Panc1 (cell line): ENCODE measurements around the gene MGST1. TPM values are rescaled to one million over a fixed set of nuclear protein-coding genes. Genes with fewer than 3 reads are reported as not detected.

Experiments
- ATAC-seq: fragments of 200-7000 bp; cut with Tn5 transposase; 2 replicates; pipeline ENCODE4 v1.9.1; 2020; ENCODE audit warnings: mild to moderate bottlenecking, moderate library complexity
- BruUV-seq: library from RNA; stranded (reverse); fragments of 400-500 nt; replicated peaks from 2 replicates; lab custom pipeline; 2021; lab: Mats Ljungman, UMichigan
- CTCF ChIA-PET: fragments of 300-600 bp; sonication (Branson Sonifier 250); formaldehyde crosslinking; loops from one replicate; lab custom pipeline; 2022; ENCODE audit warnings: antibody characterized with exemption; lab: Charles Lee
- POLR2A ChIA-PET: fragments of 300-600 bp; sonication (Branson Sonifier 250); formaldehyde crosslinking; loops from one replicate; lab custom pipeline; 2022; ENCODE audit warnings: antibody characterized with exemption; lab: Charles Lee
- DNase-seq: peaks from one replicate; pipeline ENCODE4 v3.0.0-alpha.2; 2010; ENCODE audit warnings: low read depth, low spot score
- H3K27ac ChIP-seq: 2 replicates; pipeline ENCODE4 v1.5.1; 2011; ENCODE audit warnings: mild to moderate bottlenecking, low read length, inconsistent platforms
- H3K27me3 ChIP-seq: fragments of 200-500 bp; sonication (Bioruptor generic); 2 replicates; pipeline ENCODE4 v1.6.0; 2014; ENCODE audit warnings: low read length, inconsistent platforms; ENCODE audit not compliant: control insufficient read depth, insufficient read depth
- H3K36me3 ChIP-seq: fragments of 200-500 bp; sonication (Bioruptor generic); 2 replicates; pipeline ENCODE4 v1.5.1; 2014; ENCODE audit warnings: inconsistent platforms, mild to moderate bottlenecking, low read length, moderate library complexity; ENCODE audit not compliant: control insufficient read depth, insufficient read depth
- H3K4me1 ChIP-seq: 2 replicates; pipeline ENCODE4 v1.5.1; 2011; ENCODE audit warnings: inconsistent platforms, mild to moderate bottlenecking, low read length, moderate library complexity; ENCODE audit not compliant: control insufficient read depth, insufficient read depth
- H3K4me3 ChIP-seq, 2 experiments: 2 replicates each; pipeline ENCODE4 v1.5.1; 2011 to 2012; ENCODE audit warnings: low read depth in 2 of 2, low read length in 2 of 2, mild to moderate bottlenecking in 2 of 2, inconsistent platforms in 1 of 2, moderate library complexity in 1 of 2
- H3K9me3 ChIP-seq: fragments of 200-500 bp; sonication (Bioruptor generic); 2 replicates; pipeline ENCODE4 v1.5.1; 2014; ENCODE audit warnings: low read depth, mild to moderate bottlenecking, inconsistent platforms, low read length, moderate library complexity; ENCODE audit not compliant: control insufficient read depth, insufficient read depth
- POLR2AphosphoS5 ChIP-seq: IDR thresholded peaks from 2 replicates; pipeline ENCODE4 v1.6.1; 2012; ENCODE audit warnings: mild to moderate bottlenecking, low read depth, low read length, moderate library complexity
- SIN3A ChIP-seq: IDR thresholded peaks from 2 replicates; pipeline ENCODE4 v1.6.1; 2012; ENCODE audit warnings: low read depth, mild to moderate bottlenecking, low read length, moderate library complexity, borderline replicate concordance; ENCODE audit not compliant: insufficient read depth
- TCF7L2 ChIP-seq: IDR thresholded peaks from 2 replicates; pipeline ENCODE4 v1.6.1; 2011; ENCODE audit warnings: mild to moderate bottlenecking, low read depth, low read length, inconsistent platforms
- in situ Hi-C: cut with HindIII; loops from 2 replicates; pipeline ENCODE4 v1.10.0; 2016; ENCODE audit warnings: low sequenced_read_pairs, low pct_unique_long_range_greater_than_20kb
- intact Hi-C: fragments of 100-400 bp; cut with micrococcal nuclease; formaldehyde crosslinking; loops from one replicate; pipeline ENCODE4 v1.10.0; 2022; ENCODE audit not compliant: unreplicated experiment
- total RNA-seq: library from RNA; stranded (reverse); gene quantifications from one replicate; pipeline ENCODE4 v1.2.1, GENCODE V29; 2021; ENCODE audit not compliant: unreplicated experiment
- TF ChIP-seq, protein P1 (sequence below), 2 experiments: IDR thresholded peaks; 2 replicates each; pipeline ENCODE4 v1.6.1; 2011 to 2012; ENCODE audit warnings: low read depth in 2 of 2, control low read depth in 1 of 2, low read length in 1 of 2, mild to moderate bottlenecking in 1 of 2, moderate library complexity in 1 of 2; ENCODE audit not compliant: insufficient read depth in 1 of 2
- TF ChIP-seq, protein P2 (sequence below): fragments of 450-650 bp; IDR thresholded peaks from 2 replicates; pipeline ENCODE4 v1.5.1; 2017; ENCODE audit warnings: mild to moderate bottlenecking

The MGST1 gene
- total RNA-seq, 1 experiment from 2014 or later = 8.8 TPM

DNA sequence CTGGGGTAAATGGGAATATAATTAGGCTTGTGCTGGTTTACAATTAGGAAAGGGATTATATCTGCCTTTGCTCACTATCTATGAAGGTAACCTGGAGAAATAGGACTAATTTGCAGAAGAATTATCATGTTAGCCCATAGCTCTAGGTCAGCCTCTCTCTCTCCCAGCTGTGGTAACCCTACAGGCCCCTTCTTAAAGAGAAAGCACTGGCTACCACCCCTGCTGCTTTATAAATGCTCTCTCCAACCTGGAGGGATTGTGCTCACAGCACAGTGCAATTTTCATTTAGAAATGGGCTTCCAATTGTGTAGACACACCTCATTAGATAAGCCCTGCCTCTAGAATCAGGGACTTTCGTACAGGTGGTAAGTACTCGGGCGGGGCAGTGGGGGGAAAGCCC is 22.7 kb upstream of the MGST1 start:
- no TSS peak for BruUV-seq
- ATAC-seq (no peak), DNase-seq (no peak)
- in situ Hi-C loops = no loop called here
- Histone ChIP-seq H3K36me3 (no peaks in the 10 kb centered on the region), H3K27ac (no peak overlapping the region), H3K4me3 (no peak overlapping the region), H3K27me3 (no peaks in the 10 kb centered on the region), H3K9me3 (no peaks in the 10 kb centered on the region), H3K4me1 (no peaks in the 10 kb centered on the region)
- intact Hi-C loops = no loop called here
- TF ChIP-seq TCF7L2 (no peak), SIN3A (no peak), POLR2AphosphoS5 (no peak)
- TF ChIP-seq, protein P1, sequence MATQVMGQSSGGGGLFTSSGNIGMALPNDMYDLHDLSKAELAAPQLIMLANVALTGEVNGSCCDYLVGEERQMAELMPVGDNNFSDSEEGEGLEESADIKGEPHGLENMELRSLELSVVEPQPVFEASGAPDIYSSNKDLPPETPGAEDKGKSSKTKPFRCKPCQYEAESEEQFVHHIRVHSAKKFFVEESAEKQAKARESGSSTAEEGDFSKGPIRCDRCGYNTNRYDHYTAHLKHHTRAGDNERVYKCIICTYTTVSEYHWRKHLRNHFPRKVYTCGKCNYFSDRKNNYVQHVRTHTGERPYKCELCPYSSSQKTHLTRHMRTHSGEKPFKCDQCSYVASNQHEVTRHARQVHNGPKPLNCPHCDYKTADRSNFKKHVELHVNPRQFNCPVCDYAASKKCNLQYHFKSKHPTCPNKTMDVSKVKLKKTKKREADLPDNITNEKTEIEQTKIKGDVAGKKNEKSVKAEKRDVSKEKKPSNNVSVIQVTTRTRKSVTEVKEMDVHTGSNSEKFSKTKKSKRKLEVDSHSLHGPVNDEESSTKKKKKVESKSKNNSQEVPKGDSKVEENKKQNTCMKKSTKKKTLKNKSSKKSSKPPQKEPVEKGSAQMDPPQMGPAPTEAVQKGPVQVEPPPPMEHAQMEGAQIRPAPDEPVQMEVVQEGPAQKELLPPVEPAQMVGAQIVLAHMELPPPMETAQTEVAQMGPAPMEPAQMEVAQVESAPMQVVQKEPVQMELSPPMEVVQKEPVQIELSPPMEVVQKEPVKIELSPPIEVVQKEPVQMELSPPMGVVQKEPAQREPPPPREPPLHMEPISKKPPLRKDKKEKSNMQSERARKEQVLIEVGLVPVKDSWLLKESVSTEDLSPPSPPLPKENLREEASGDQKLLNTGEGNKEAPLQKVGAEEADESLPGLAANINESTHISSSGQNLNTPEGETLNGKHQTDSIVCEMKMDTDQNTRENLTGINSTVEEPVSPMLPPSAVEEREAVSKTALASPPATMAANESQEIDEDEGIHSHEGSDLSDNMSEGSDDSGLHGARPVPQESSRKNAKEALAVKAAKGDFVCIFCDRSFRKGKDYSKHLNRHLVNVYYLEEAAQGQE (IDR thresholded peaks at IDR 0.05; ENCODE audit: insufficient read depth in 1 of 2, low read depth in 2 of 2, low read length in 1 of 2) = no peak
- TF ChIP-seq, protein P2, sequence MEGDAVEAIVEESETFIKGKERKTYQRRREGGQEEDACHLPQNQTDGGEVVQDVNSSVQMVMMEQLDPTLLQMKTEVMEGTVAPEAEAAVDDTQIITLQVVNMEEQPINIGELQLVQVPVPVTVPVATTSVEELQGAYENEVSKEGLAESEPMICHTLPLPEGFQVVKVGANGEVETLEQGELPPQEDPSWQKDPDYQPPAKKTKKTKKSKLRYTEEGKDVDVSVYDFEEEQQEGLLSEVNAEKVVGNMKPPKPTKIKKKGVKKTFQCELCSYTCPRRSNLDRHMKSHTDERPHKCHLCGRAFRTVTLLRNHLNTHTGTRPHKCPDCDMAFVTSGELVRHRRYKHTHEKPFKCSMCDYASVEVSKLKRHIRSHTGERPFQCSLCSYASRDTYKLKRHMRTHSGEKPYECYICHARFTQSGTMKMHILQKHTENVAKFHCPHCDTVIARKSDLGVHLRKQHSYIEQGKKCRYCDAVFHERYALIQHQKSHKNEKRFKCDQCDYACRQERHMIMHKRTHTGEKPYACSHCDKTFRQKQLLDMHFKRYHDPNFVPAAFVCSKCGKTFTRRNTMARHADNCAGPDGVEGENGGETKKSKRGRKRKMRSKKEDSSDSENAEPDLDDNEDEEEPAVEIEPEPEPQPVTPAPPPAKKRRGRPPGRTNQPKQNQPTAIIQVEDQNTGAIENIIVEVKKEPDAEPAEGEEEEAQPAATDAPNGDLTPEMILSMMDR = no peak
- ChIA-PET CTCF (no interaction called here), POLR2A (no interaction called here)

DNA sequence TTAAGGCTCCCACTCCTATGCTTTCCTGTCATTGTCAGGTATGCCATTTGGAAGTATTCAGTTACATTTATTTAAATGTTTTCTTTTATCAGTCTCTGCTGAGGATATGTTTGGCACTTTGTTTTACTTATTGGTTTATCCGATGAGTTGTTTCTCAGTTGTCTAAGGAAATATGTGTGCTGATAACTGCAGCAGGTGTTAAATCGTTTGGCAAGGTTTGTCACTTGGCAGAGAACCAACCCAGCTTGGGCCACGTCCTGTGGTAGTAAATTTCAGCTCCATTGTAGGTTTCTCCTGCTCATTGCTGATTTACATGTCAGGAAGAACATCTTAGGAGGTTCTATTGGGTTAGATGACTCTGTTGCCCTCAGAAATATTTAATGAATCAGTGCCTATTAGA is 22.0 kb upstream of the MGST1 start:
- no peak overlapping the region for H3K27ac ChIP-seq
- H3K4me1 ChIP-seq = no peaks in the 10 kb centered on the region
- DNase-seq (no peak), ATAC-seq (no peak)
- no peak overlapping the region for H3K4me3 ChIP-seq
- intact Hi-C loops = no loop called here
- ChIA-PET CTCF (no interaction called here), POLR2A (no interaction called here)
- in situ Hi-C loops = no loop called here
- no peaks in the 10 kb centered on the region for H3K36me3 ChIP-seq
- H3K9me3 ChIP-seq = no peaks in the 10 kb centered on the region
- no peaks in the 10 kb centered on the region for H3K27me3 ChIP-seq
- BruUV-seq = no TSS peak
- TF ChIP-seq, protein P2 = no peak
- TF ChIP-seq TCF7L2 (no peak), SIN3A (no peak), POLR2AphosphoS5 (no peak)
- TF ChIP-seq, protein P1 (IDR thresholded peaks at IDR 0.05; ENCODE audit: insufficient read depth in 1 of 2, low read depth in 2 of 2, low read length in 1 of 2) = no peak
